Thyroid gland (tissue), 4 donors: ENCODE measurements around the gene CHST8.

ENCODE experiments used
- POLR2A ChIP-seq, 2 donors: fragments of 450-650 bp; IDR thresholded peaks; one replicate each; pipeline ENCODE4 v1.6.1; 2017; ENCODE audit warnings: antibody characterized with exemption in 2 of 2, mild to moderate bottlenecking in 2 of 2, moderate library complexity in 1 of 2
- TF ChIP-seq, protein P1 (sequence below), 6 experiments: fragments of 200-600 bp in 3 of 6; fragments of 450-650 bp in 3 of 6; sonication (generic) in 3 of 6; IDR thresholded peaks; one replicate each; pipeline ENCODE4 v1.5.1; 2016 to 2019; ENCODE audit warnings: antibody characterized with exemption in 6 of 6, mild to moderate bottlenecking in 2 of 6, inconsistent platforms in 1 of 6, moderate library complexity in 1 of 6

DNA sequence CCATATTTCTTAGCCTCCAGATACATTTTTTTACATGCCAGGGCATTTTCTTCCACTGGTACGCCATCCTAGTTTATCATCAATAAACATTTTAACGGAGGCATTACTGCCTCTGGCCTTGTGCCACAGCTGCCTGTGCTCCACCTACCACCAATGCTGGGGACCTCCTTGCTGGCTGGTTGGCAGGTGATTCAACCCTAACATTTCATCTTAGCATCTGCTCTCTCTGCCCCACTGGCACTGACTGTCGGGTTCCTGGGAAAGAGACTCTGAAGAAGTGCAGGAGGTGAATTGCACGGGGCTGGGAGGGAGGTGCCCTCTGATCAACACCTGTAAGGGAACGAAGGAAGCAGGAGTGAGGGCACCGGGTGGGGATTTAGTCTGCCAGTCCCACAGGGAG lies 123.5 kb downstream of the CHST8 start:
- TF ChIP-seq, protein P1, sequence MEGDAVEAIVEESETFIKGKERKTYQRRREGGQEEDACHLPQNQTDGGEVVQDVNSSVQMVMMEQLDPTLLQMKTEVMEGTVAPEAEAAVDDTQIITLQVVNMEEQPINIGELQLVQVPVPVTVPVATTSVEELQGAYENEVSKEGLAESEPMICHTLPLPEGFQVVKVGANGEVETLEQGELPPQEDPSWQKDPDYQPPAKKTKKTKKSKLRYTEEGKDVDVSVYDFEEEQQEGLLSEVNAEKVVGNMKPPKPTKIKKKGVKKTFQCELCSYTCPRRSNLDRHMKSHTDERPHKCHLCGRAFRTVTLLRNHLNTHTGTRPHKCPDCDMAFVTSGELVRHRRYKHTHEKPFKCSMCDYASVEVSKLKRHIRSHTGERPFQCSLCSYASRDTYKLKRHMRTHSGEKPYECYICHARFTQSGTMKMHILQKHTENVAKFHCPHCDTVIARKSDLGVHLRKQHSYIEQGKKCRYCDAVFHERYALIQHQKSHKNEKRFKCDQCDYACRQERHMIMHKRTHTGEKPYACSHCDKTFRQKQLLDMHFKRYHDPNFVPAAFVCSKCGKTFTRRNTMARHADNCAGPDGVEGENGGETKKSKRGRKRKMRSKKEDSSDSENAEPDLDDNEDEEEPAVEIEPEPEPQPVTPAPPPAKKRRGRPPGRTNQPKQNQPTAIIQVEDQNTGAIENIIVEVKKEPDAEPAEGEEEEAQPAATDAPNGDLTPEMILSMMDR (IDR thresholded peaks at IDR 0.05), result no peak
- no peak for TF ChIP-seq POLR2A (IDR thresholded peaks at IDR 0.05)
